HG03025 (cell line): ENCODE data around the gene SRSF11.

Experiments used
- ATAC-seq: cut with Tn5 transposase; IDR thresholded peaks from one replicate; pipeline ENCODE4 v1.9.1; 2021; ENCODE audit warnings: mild to moderate bottlenecking, moderate library complexity; ENCODE audit not compliant: unreplicated experiment, low FRiP score

The SRSF11 gene

GRCh38 chr1:70220517-70221237, 503 bp upstream of the SRSF11 start:
- peak; percentile 0 for ATAC-seq

DNA sequence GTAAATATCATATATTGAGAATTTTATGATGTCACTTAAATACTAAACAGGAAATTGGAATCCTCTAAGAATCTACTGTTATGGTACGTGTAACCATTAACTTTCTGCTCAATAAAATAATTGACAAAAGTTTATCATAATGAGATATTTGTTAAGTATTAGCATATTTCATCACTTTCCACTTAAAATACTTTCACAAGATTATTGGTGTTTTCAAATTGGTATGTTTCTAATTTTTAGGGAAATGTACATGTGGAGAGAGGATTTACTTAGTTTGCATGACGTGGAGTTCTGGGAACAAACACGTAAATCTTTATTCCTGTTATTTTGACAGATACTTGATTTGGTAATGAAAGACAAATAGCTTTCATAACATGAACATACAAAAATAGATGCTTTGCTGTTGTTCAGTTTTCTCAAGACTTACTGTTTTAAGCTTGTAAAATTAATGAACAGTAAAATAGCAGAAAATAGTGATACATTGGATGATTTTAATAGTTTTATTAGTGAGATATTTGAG, 1.6 kb downstream of the SRSF11 start:
- no peak for ATAC-seq

GRCh38 chr1:70224954-70225353, 3.8 kb downstream of the SRSF11 start:
- no peak for ATAC-seq

DNA sequence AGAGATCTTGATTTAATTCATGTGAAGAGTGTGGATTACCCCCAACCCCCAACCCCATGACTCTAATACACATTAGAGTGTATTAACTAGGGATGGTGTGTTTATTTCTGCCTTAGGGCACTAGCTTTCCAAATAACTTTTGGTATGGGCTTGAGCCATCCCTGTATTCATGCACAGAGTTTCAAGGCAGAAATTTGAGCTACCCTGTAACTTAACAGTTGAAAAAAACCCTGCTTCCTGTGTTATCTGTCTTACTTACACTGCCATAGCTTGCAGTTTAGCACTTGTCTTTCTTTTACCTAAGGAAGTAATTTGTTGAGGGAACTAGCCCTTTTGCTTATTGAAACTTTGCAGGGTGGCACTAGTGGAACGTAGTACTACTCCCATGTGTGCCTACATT, 6.3 kb downstream of the SRSF11 start:
- no peak for ATAC-seq

- ATAC-seq: no peak
These were observed 7.5 kb downstream of the SRSF11 start for GRCh38 chr1:70228670-70229069.

- no peak for ATAC-seq
These were observed 10.3 kb downstream of the SRSF11 start for GRCh38 chr1:70231475-70231874.

- ATAC-seq: no peak
These were observed 13.6 kb downstream of the SRSF11 start for GRCh38 chr1:70234733-70235132.

- no peak for ATAC-seq
These were observed 18.8 kb downstream of the SRSF11 start for GRCh38 chr1:70239940-70240339.

DNA sequence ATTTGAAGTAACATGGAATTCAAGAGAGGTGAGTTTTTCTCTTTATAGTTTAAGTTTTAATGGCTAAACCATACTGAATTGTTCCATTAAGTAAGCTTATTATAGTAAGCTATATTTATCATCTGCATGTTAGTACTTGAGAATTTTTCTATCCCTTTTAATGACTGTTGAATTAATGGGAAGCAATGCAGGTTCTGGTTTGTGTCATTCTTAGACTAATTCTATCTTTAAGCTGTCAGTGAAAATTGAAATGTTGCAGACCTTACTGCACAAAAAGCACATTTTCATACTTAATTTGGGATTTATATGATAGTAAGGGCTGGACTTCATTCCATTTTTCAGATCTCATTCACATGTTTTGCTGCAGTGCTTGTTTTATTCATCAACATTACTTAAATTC, 25.9 kb downstream of the SRSF11 start:
- ATAC-seq: no peak

DNA sequence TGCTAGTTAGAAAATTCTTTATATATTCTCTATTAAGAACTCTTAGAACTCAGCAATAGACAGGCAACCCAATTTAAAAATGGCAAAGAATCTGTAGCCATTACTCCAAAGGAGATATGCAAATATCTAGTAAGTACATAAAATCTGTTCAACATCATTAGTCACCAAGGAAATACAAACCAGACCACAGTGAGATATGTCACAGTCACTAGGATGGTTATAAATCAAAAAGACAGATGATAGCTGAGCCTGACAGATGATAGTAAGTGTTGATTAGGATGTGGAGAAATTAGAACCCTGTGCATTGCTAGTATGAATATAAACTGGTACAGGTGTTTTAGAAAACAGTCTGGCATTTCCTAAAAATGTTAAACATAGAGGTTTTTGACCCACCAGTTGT, 26.6 kb downstream of the SRSF11 start:
- ATAC-seq: no peak

DNA sequence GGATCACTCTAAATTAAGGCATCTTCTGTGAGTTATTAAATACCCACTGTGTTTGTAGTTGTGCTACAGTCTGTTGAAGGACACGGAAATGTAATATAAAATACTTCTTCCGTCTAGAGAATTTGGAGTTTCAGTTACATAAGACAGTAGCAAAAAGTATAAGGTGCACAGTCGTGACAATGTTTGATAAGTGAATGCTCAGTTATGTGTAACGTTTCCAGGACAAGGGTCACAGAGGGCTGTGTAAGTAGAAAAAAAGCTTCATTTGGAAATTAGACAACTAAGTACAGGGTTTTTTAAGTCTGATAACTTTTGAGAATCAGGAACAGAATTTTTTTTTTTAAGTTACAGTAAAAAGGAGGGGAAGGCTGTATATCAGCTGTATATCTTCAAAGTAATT, 27.5 kb downstream of the SRSF11 start:
- ATAC-seq: no peak

DNA sequence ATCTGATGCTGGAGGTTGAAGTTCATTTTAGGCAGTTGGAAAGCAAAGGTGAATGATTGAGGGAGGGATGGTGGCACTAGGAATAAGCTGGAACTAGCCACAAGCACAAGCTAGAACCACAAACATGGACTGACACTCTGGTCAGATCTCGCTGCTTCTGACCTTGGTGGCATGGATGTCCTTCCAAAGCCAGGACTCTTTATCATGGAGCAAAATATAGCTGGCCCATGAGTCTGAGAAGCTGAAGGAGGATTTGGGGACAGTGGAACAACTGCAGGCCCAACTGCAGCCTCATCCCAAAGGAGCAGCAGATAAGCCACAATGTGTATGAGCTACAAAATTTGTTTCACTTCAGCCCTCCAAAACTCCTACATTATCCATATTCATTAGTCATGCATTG, 35.5 kb downstream of the SRSF11 start:
- no peak for ATAC-seq

GRCh38 chr1:70264839-70265238, 43.7 kb downstream of the SRSF11 start:
- ATAC-seq: no peak

GRCh38 chr1:70265946-70266345, 44.8 kb downstream of the SRSF11 start:
- no peak for ATAC-seq

DNA sequence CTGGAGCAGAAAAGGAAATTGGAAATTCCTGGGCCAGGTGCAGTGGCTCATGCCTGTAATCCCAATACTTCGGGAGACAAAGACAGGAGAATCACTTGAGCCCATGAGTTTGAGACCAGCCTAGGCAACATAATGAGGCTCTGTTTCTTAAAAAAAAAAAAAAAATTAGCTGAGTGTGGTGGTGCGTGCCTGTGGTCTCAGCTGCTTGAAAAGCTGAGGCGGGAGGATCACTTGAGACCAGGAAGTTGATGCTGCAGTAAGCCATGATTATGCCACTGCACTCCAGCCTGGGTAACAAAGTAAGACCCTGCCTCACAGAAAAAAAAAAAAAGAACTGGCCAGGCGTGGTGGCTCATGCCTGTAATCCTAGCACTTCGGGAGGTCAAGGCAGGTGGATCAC, 56.7 kb downstream of the SRSF11 start:
- no peak for ATAC-seq

DNA sequence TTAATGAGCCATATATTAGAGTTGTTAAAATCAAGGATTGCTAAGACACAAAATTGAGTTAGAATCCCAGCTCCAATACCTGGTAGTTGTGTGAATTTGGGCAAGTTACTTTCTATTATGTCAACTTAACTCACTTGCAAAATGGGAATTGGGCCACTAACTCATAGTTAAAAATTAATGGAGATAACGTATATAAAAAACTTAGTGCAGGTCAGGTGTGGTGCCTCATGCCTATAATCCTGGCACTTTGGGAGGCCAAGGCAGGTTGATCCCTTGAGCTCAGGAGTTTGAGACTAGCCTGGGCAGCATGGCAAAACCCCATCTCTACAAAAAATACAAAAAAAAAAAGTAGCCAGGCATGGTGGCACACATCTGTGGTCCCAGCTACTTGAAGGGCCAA, 57.5 kb downstream of the SRSF11 start:
- ATAC-seq: no peak

DNA sequence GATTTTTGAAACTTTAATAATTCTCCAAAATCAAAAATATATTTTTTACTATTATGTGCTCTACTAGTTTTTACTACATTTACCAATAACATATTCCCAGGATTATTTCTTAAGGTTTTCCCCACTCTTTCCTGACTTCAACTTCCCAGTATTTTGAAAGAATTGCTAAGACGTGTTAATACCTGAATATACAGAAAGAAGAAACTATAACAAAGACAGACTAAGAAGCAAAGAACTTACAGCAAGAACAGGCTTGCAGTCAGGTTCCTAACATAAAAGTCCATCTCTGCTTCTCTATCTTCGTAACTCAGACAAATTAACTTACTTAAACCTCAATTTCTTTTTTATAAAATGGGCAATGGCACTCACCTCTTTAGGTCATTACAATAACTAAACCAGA, 63.2 kb downstream of the SRSF11 start:
- ATAC-seq: no peak

DNA sequence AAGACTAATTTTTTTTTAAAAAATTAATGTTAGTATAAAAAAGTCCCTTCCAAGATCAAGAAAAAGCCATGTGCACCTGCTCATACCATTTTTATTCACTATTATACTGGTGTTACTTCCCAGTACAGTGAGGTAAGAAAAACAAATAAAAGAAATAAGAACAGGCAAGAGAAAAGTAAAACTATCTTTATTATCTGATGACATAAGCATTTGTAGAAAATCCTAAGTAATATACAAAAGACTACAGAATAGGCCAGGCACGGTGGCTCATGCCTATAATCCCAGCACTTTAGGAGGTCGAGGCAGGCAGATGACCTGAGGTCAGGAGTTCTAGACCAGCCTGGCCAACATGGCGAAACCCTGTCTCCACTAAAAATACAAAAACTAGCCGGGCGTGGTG, 65.3 kb downstream of the SRSF11 start:
- no peak for ATAC-seq

GRCh38 chr1:70288166-70288565, 67.0 kb downstream of the SRSF11 start:
- no peak for ATAC-seq

- no peak for ATAC-seq
These were observed 69.0 kb downstream of the SRSF11 start for GRCh38 chr1:70290218-70290617.

- ATAC-seq: no peak
These were observed 72.1 kb downstream of the SRSF11 start for GRCh38 chr1:70293186-70293843.

DNA sequence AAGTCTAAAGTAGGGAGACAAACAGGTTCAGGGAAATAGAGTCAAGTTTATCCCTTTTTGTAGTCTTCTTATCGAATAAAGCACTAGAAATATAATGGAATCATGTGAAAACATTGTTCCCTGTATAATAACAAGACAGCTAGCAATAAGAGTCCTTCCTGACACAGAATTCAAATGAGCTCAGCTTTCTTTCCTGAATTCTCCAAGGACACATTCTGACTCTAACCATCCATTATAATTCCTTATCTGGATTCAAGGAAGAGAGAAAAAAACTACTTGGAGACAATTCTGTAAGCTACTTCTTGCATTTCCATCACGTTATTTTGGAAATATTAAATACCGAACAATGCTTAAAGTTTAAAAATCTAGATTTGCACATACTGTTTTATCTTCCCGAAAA, 74.6 kb downstream of the SRSF11 start:
- ATAC-seq: no peak
